GM19455 (cell line): ENCODE measurements around the gene C12orf54.
"Not testable (repeated sequence)": the region's sequence is repeated elsewhere in the genome, so short reads cannot be mapped to it uniquely, and the experiment has no call there.

Experiments
- ATAC-seq: cut with Tn5 transposase; IDR thresholded peaks from one replicate; pipeline ENCODE4 v1.9.1; 2021; ENCODE audit not compliant: unreplicated experiment

Gene C12orf54

DNA sequence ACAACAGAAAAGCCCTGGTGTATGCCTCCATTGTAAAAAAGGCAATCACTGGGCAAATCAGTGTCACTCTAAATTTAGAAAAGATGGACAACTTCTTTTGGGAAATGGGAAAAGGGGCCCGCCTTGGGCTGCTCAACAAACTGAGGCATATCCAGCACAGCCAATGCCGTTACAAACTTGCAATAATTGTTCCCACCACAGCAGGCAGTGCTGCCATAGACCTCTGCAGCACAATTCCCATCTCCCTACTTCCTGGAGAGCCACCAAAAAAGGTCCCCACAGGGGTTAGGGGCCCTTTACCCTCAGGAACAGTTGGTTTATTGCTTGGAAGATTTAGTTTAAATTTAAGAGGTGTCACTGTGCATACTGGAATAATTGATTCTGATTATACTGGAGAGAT, 26.7 kb downstream of the C12orf54 start:
- no peak for ATAC-seq

GRCh38 chr12:48510111-48510510, 27.8 kb downstream of the C12orf54 start:
- no peak for ATAC-seq

DNA sequence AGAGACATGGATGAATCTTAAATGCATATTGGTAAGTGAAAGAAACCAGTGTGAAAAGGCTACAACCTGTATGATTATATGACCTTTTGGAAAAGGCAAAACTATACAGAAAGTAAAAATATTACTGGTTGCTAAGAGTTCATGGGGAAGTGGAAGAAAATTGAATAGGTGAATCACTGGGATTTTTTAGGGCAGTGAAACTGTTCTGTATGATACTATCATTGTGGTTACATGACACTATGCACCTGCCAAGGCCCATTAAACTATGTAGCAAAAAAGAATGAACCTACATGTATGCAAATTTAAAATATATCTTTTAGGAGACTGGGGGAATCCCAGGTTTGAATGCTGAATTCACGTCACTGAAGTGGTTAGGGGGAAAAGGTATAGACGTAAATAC, 30.6 kb downstream of the C12orf54 start:
- peak; percentile 72 for ATAC-seq

DNA sequence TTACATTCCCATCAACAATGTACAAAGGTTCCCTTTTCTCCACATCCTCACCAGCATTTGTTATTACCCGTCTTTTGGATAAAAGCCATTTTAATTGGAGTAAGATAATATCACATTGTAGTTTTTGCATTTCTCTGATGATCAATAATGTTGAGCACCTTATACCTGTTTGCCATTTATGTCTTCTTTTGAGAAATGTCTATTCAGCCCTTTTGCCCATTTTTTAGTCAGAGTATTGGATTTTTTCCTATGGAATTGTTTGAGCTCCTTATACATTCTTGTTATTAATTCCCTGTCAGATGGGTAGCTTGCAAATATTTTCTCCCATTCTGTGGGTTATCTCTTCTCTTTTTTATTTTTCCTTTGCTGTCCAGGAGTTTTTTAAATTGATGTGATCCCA, 32.4 kb downstream of the C12orf54 start:
- no peak for ATAC-seq

- ATAC-seq = not testable (repeated sequence)
Measured at GRCh38 chr12:48520381-48520780, 38.1 kb downstream of the C12orf54 start.

DNA sequence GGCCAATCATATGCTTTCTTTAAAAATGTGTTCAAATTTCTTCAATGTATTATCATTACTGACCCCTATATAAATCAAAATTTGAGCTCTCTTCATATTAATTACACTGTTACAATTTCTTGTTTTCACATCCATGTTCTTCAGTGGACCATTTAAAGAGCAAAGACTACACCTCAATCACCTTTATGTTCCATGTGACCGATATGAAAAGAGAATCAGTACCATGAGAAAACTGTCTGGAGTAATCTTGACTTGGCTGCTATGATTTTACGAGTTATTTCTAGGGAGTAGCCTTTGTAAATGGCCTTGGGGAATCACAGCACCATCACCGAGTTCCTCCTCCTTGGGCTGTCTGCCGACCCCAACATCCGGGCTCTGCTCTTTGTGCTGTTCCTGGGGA, 43.0 kb downstream of the C12orf54 start, which contains the start of gene OR8S1:
Gene OR8S1, plus strand, starts transcription at position 301 of the 400 bp plus-strand sequence. Its CDS starts 0 bp downstream, at position 301.
- no peak for ATAC-seq

DNA sequence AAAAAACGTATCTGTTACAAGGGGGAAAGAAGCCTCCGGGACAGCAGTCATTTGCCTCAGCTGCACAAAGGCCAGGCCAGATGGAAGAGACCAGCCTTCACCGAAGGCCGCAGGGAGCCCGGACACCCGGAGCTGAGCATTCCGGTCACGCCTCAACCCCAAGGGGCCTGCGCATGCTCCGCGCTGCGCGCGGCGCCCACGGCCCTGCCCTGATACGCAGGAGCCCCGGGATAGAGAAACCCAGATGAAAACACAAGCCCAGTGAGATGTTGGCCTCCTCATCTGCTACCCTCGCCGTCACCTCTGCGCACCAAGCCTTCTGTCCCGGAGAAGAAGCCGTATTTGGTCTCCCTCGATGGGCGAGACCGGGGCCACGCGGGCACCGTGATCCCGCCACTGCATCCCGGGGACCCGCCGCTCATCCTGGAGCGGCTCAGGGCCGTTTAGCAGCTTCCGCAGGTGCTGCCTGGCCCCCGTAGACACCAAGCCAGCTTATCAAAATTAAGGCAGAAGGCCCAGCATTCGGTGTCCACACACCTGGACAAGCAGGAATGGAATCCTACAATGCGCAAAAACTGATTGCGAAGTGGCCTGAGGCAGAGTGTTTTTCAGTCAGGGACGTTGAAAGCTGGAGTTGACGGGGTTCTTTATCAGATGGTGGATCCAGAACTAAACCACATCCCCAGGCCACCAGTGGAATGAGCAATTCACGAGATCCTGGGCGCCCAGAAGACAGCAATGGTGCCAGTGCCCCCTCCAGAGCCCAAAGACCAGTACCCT, 45.8 kb downstream of the C12orf54 start:
- no peak for ATAC-seq

- no peak for ATAC-seq
Measured at GRCh38 chr12:48532601-48533000, 50.3 kb downstream of the C12orf54 start.

DNA sequence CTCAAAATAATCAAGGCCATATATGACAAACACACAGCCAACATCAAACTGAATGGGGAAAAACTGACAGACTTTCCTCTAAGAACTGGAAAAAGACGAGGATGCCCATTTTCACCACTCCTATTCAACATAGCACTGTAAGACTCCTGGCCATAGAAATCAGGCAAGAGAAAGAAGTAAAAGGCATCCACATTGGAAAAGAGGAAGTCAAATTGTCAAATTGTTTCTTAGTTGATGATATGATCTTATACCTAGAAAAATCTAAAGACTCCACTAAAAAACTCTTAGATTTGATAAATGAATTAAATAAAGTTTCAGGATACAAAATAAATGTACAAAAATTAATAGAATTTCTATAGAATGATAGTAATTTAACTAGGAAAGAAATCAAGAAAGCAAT, 54.3 kb downstream of the C12orf54 start:
- no peak for ATAC-seq

GRCh38 chr12:48542300-48542928, 60.1 kb downstream of the C12orf54 start:
- ATAC-seq = no peak

- ATAC-seq = no peak
Measured at GRCh38 chr12:48545833-48546469, 63.7 kb downstream of the C12orf54 start.
